ENCODE results near the gene ARHGAP22.

ARHGAP22 gene

DNA sequence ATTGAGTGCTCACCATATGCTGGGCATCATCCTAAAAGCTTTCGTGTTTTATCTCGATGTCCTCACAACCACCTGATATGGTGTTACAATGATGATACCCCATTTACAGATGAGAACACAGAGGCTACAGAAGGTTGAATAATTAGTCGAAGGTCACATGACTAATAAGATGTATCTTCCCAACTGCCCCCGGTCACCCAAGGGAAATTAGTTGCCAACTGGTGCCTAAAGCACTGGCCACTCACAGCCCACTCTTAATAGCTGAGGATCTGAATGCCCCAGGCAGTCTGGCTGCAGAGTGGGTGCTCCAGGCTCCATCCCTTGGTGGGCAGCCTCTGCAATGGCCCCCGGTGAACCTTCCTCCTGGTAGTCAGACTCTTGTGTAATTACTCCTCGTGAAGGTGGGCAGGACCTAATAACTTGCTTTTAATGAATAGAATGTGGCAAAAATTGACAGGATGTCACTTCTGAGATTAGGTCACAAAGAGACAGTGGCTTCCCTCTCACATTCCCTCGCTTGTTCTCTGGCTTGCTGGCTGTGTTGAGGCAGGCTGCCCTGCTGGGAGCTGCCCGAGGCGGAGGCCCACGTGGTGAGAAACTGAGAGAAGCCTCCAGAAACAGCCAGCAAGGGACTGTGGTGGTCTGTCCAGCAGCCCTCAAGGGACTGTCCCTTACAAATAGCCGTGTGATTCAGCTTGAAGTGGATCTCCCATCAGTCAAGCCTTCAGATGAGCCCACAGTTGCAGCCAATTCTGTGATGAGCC lies 109.4 kb downstream of the ARHGAP22 start:
- no peak for DNase-seq

DNA sequence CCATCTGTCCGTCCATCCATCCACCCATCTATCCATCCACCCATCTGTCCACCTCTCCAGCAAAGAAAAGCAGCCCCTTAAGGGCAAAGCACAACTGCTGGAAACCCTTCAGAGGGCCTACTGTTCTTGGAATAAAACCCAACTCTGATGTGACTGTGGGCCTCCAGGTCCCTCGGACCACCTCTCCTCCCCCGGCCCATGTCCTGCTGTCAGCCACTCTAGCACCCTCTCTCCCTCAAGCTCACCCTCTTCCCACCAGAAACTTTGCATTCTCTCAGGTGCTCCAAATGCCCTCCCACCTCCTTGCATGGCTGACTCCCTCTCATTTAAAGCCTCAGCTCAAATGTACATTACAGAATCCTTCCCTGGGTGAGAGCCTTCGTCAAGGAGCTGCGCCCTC lies 110.3 kb downstream of the ARHGAP22 start:
- DNase-seq, result no peak

DNA sequence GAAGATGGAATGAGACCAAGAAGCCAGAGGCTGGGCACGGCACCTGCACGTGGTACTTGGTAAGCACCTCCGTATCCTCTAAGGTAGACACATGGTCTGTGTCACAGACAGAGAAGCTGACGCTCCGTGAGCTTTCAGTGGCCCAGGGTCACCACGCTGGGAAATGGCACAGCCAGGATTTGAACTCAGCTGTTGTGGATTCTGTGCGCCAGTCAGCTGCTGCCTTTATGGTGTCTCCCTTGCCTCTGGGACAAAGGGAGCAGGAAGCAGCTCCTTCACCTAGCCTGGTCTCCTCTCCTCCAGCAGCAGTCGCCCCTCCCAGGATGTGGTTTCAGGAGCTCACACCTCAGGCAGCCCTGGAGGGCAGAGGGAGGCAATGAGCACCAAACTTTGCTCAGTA lies 110.8 kb downstream of the ARHGAP22 start:
- DNase-seq, result no peak

DNA sequence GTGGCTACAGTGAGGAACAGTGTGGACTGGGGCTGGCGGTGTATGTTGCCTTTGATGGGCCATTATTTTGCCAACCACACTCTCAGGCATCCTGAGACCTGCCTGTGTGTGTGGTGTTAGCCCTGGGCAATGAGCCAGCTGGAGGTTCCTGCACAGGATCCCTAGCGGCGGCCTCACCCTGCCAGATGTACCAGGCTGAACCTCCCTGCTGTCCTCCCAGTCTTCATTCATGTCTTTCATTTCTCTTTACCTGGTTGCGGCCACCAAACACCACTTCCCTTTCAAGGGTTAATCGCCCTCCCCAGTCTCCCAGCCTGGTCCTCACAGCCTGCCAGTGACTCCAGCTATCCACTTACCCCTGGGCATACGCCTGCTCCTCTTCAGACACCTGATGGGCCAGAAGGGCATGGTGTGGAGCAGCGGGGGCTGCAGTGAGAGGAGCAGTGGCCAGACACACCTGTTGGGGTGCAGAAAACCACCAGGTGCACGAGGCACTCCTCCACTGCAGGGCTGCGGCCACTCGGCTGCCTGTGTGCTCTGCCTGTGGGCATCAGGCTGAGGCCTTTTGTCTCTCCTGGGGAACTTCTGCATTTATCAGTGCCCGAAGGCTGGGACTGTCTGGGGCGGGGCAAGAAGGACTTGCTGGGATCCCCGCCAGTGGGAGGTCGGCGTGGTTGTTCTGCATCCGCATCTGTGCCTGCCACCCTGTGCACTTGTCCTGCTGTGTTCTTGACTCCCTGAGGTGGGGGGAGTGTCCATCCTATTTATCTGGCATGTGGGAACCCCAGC lies 111.6 kb downstream of the ARHGAP22 start:
- no peak for DNase-seq

DNA sequence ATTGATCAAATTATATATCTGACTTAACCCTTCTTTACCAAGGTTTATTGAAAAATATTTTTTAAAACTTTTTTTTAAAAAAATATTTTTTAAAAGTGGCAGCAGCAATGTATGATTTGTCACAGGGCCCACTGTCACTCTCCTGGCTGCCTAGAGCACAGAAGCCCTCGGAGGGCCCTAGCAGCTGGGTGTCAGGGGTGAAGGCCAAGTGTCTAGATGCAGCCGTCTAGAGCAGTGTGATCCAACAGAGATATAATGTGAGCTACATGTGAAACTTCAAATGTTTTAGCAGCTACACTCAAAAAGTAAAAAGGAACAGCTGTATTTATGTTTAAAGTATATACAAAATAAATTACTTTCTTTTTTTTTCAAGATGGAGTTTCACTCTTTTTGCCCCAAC lies 112.7 kb downstream of the ARHGAP22 start:
- DNase-seq, result no peak

DNA sequence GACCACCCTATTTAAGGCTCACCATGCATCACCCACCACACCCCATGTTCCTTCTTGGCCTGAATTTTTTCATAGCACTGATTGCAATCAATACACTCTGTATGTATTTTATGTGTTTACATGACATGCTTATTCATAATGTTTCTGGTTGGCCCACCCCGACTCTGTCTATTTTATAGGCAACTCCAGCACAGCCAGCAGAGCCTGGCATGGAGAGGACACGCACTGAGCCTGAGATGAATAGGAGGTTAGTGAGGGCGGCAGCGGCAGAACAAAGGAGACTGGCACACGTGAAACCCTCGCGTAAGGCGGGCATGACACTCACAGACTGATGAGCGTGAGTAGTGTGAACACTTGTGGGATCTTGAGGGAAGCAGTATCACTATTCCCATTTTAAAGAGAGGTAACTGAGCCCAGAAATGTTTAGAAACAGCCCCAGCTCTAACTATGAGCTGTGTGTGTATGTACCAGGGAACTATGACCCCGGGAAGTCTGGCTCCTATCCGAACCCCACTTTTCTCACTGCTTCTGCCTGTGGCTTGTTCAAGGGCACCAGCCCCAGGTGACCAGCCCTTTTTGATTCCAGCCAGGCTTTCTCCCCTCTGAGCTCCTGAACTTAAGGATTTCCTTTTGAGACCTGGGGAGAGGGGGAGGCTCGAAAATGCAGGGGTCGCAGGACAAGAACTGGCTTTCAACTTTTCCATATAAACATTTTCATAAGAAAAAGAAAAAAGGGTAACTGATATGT lies 113.3 kb downstream of the ARHGAP22 start:
- DNase-seq, result no peak

DNA sequence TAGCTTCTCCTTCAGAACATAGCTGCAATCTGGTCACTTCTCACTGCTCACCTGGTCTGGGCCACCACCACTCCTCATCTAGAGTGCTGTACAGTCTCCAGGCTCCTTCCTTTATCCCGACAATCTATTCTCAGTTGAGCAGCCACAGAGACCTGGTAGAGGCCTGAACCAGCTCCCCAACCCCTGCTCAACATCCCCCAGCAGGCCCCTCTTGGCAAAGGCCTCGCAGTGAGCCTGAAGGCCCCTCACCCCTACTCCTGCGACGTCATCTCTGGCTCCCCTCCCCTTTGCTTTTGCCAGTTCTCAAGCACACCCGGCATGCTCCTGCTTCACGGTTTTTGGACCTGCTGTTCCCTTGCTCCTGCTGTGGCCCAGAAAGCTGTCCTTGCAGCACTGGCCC lies 113.9 kb downstream of the ARHGAP22 start:
- DNase-seq, result no peak

DNA sequence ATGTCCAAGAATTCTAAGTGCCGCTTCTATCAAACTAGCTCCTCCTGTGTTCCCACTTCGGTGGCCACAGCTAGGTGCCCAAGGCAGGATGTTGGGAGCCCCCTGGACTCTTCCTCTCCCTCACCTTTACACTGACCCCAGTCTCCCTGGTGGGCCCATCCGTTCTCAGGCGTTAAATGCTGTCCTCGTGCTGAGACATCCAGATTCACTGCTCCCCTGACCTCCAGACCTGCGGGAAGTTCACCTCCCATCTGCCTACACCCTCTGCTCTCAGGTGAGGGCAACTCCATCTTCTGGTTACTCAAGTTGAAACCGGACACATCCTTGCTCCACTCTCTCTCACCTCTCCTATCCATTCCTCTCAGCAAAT lies 114.3 kb downstream of the ARHGAP22 start:
- no peak for DNase-seq

DNA sequence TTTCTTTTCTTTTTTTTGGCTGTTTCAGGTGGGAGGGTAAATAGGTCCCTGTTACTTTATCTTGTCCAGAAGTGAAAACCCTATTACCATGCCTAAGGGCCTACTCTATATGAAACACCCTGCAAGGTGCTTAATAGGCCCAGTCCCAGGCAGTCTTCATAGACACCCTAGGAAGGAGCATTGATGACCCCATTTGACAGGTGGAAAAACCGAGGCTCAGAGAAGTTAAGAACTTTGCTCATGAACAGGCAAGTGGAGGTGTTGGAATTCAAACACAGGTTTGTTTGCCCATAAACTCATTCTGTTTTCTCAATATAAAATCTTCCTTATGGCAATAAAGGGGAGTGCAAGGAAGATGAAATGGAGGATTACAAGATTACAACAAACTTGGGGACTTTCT lies 115.8 kb downstream of the ARHGAP22 start:
- DNase-seq, result no peak

DNA sequence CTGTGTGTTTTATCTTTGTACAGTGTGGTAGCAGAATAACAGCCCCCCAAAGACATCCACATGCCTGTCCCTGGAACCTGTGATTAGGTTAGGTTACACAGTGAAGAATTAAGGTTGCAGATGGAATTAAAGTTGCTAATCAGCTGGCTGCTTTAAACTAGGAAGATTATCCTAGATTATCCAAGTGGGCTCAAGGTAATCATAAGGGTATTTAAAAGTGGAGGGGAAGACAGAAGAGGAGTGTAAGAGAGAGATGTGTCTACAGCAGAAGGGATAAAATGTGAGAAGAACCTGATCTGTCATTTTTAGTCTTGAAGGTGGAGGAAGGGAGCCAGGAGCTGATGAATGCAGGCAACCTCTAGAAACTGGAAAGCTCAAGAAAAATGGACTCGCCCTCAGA lies 117.6 kb downstream of the ARHGAP22 start:
- no peak for DNase-seq

DNA sequence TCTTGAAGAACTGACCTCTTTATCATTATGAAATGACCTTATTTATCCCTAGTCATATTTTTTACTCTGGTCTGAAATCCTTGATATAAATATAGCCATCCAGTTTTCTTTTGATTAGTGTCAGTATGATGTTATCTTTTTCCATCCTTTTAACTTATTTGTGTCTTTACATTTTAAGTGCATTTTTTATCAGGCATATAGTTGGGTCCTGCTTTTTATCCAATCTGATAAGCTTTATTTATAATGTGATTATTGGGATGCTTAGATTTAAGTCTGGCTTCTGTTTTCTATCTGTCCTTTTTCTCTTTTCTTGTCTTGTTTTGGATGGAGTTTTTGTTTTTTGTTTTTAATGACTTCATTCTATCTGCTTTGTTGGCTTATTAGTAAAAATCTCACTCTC lies 119.2 kb downstream of the ARHGAP22 start:
- DNase-seq, result no peak

DNA sequence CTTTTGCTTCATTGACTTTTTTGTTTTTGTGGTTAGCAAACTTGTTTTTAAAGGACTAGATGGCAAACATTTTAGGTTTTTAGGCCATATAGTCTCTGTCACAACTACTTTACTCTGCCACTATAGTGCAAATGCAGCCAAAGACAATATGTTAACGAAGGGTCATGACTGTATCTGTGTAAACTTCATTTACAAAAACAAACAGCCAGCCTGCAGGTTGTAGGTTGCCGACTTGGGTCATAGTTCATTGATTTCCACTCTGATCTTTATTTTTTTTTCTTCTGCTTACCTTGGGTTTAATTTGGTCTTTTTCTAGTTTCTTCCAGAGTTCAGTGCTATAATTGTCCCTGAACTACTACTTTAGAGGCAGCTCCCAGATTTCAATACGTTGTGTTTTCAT lies 120.0 kb downstream of the ARHGAP22 start:
- DNase-seq, result no peak

DNA sequence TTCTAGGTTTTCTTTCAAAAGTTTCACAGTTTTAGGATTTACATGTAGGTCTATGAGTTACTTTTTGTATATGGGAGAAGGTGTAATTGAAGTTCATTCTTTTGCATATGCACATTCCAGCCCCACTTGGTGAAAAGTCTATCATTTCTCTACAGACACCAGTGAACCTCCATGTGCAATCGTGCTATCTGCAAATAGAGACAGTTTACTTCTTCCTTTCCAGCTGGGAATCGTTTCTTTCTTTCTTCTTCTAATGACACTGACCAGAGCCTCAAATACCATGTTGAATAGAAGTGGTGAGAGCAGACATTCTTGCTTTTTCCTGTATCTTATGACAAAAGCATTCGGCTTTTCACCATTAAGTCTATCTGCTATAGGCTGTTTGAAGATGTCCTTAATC lies 122.7 kb downstream of the ARHGAP22 start:
- no peak for DNase-seq

DNA sequence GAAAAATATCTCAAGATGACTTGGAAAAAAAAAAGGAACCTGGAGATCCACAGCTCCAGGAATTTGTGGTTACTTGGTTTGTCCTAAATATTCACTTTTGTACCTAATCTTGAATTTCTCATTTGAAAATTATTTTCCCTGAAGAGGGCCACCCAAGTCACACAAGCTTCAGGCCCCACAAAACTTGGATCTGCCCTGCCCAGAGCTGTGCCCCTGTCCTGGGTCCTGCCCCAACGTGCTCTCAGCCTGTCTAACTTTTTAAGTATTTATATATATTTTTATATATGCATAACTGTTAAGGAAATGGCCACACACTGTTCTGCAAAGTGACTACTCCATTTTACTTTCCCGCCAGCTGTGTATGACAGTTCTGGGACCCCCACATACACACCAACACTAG lies 123.5 kb downstream of the ARHGAP22 start:
- no peak for DNase-seq

DNA sequence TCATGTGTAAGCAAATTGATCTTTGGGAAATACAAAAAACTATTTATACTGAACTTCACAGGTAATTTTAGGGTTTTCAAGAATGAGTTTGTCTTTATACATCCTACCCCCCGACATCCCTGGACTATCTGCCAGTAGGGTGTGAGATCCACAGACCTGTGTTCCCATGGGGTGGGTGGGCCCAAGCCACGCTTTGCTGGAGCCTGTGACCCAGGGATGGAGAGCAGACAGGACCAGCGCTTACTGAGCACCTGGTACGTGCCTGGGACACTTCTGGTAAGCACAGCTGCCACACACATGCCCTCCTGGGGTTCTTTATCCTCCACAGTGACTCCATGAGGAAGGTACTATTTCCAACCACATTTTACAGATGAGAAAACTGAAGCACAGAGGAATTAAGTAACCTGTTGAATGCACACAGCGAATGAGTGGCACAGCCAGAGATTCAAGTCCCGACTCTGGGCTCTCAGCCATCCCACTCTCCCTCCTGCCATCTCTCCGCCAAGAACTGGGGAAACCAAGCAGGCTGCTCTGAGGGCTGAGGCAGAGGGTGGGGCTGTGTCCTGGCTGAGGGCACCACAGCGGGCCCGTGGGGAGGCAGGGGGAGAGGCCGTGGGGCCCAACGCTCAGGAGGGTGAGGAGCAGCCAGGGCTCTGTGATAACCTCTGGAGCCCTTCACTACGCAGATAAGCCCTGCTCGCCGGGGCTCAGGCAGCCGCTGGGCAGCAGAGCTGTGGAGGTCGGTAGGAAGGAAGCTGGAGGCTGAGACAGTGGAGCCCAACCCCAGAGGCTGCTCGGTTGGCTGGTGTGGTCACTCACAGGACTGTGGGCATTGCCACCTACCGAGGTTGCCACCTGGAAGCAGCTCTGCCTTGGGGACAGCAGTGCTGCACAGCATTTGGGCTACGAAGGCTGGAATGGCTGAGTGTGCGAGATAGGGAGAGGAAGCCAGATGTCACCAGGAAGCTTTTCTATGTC lies 124.2 kb downstream of the ARHGAP22 start:
- DNase-seq, result no peak

DNA sequence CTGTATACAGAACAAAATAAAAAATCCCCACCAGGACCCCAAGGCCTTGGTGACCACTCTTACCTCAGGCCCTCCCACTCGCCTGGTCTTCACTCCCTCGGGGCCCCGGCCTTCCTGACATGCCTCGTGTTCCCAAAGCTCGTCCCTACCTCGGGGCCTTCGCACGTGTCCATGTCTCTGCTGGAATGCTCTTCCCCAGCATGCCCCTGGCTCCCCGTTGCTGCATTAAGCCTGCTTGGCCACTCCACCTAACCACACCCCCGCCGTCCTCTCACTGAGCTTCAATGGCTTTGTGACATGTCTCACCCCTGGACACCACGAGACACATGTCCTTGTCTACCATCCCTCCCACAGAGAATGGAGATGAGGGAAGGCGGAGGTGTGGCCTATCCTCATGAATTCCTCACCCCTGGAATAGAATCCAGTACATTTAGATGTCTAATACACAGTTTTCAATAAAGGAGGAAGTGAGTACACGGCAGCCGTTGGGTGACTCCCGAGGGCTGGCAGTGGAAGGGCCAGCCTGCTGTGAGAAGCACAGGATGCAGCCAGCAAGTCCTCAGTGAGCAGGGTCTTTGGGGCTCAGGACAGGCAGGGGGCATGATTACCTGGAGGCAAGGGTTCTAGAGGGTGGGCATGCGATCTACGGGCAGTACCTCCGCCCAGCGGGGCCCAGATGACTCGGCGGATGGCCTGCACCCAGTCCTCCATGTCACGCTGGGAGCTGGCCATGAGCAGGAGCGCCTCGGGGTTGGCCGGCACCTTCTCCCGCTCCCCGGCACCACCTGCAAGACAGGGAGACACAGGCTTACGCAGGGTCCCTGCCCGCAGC lies 125.7 kb downstream of the ARHGAP22 start:
- DNase-seq, result no peak

DNA sequence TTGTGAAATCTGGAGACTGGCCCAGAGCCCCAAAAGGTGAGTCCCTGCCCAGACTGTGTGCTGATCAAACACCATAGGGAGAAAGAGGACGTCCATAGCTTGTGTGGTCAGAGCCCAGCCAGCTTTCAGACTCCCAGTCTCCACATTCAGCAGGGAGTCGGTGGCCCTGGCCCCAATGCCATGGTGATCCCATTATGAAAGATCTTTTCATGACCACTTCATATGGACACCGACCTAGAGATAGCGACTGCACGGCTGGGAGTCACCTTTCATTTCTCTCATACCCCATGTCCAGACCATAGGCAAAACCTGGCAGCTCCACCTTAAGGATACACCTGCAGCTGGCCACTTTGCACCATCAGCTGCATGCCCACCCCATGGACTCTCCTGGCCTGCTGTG lies 126.4 kb downstream of the ARHGAP22 start:
- DNase-seq, result no peak

DNA sequence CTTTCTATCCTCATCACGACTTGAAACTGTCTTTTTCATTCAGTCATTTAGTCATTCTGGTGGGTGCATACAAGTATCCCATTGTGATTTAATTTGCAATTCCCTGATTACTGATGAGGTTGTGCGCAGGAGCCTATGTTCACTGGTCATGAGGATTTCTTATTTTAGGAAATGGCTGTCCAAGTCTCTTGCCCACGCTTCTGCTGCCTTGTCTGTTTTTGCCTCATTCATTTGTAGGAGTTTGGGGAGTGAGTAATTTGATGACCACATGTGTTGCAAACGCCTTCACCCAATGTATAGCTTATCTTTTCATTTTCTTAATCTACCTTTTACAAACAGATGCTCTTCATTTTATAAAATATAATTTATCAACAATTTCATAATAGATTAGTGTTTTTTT lies 127.3 kb downstream of the ARHGAP22 start:
- no peak for DNase-seq

DNA sequence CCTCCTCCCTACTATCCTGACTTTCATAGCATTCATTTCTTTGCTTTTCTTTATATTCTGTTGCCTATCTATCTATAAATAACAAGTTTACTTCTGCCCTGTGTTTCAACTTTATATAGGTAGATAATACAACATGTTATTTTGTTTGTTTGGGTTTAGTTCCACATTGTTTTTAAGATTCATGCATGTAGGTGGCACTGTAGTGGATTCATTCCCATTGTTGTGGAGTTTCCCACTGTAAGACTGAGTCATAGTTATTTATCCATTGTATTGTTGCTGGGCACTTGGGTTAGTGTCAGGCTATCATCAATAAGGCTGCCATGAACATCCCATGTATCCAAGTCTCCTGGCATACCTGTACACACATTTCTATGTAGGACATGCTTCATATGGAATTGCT lies 127.7 kb downstream of the ARHGAP22 start:
- DNase-seq, result no peak

DNA sequence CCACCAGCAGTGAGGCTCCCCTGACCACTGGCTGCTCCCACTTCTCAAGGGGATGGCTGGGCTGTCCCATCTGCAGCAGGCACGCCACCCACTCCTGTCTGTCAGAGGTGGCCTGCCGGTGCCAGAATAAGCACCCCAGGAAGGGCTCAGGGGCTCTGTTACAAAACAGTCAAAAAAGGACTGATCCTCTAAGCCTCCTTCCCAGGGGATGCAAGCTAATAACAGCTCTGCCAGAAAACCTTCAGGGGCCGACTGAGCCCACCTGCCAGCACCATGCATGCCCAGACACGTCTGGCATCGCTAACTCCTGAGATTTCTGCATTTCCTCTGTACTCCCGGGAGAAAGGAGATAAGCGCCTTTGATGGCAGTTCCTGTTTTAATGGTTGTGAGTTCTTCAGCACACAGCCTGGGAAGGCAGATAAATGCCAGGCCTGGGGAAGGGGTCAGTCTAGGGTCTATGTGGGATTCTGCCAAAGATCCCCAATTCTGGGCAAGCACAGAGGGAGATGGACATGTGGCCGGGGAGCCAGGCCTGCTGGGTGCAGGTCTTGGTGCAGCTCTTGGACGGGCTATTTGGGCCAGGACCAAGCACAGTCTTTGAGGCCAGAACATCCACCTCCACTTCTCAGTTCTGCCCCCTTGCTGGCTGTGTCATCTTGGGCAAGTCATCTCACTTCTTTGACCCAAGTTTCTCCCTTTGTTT lies 128.4 kb downstream of the ARHGAP22 start:
- DNase-seq, result no peak

DNA sequence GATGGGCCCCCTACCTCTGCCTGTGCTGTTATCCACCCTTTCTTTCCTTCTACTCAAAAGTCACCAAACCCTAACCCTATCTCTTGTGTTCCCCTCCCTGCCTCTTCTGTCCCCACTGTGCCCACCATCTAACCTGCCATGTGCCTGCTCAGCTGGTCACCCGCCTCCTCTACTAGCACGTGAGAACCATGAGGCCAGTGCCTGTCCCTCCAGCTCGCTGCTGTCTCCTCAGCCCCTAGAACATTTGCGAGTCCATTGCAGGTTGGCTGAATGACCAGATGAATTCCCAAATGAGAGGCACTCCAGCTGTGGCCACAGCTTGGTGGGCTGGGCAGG lies 129.0 kb downstream of the ARHGAP22 start:
- no peak for DNase-seq
